ENCODE measurements around the gene TRIM44.
"Not testable (repeated sequence)": the region's sequence is repeated elsewhere in the genome, so short reads cannot be mapped to it uniquely, and the experiment has no call there.

TRIM44 gene

DNA sequence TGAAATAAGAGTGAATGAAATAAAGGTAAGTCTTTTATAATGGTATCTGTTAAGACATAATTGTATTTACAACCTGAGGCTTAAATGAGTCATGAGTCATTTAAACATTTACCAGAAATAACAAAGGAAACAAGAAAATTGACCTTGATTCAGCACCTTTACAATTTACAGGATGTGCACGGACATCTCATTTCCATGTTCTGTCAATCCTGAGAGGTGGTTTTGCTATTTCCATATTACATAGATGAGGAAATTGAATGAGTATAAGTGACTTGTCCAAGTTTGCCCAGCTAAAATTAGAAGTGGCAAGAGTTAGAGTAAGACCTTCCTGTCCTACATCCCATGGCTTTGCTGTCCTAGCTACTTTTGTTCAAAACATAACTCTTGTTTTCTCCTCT is 89.1 kb downstream of the TRIM44 start:
- Histone ChIP-seq H4K20me1 (ENCODE audit: low read depth, low read length) (no peaks in the 10 kb centered on the region), H3K4me2 (ENCODE audit: low read depth, low read length, poor library complexity, severe bottlenecking) (no peak overlapping the region), H2AFZ (ENCODE audit: low read depth, low read length, severe bottlenecking) (no peak overlapping the region), H3K36me3 (ENCODE audit: low read length) (no peaks in the 10 kb centered on the region), H3K9me2 (replicated peaks; ENCODE audit: insufficient read depth, low read length) (no peaks in the 10 kb centered on the region), H3K9me3 (ENCODE audit: insufficient read depth, low read length) (no peaks in the 10 kb centered on the region), H3F3A (ENCODE audit: insufficient read depth) (no peaks in the 10 kb centered on the region), H3K4me3 (ENCODE audit: insufficient read depth, low read length, poor library complexity, severe bottlenecking) (no peak overlapping the region), H3K27me3 (ENCODE audit: low read length) (no peaks in the 10 kb centered on the region), H3K9ac (ENCODE audit: low read length) (no peak overlapping the region), H3K79me2 (ENCODE audit: insufficient read depth, low read length) (no peaks in the 10 kb centered on the region), H3K27ac (ENCODE audit: low read depth, low read length) (no peak overlapping the region)
- no peak for TF ChIP-seq EZH2phosphoT487 (conservative IDR thresholded peaks at IDR 0.05; ENCODE audit: low read length)
- TF ChIP-seq, protein P1, sequence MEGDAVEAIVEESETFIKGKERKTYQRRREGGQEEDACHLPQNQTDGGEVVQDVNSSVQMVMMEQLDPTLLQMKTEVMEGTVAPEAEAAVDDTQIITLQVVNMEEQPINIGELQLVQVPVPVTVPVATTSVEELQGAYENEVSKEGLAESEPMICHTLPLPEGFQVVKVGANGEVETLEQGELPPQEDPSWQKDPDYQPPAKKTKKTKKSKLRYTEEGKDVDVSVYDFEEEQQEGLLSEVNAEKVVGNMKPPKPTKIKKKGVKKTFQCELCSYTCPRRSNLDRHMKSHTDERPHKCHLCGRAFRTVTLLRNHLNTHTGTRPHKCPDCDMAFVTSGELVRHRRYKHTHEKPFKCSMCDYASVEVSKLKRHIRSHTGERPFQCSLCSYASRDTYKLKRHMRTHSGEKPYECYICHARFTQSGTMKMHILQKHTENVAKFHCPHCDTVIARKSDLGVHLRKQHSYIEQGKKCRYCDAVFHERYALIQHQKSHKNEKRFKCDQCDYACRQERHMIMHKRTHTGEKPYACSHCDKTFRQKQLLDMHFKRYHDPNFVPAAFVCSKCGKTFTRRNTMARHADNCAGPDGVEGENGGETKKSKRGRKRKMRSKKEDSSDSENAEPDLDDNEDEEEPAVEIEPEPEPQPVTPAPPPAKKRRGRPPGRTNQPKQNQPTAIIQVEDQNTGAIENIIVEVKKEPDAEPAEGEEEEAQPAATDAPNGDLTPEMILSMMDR (IDR thresholded peaks at IDR 0.05; ENCODE audit: insufficient read depth, low read length, poor library complexity, severe bottlenecking), result no peak

DNA sequence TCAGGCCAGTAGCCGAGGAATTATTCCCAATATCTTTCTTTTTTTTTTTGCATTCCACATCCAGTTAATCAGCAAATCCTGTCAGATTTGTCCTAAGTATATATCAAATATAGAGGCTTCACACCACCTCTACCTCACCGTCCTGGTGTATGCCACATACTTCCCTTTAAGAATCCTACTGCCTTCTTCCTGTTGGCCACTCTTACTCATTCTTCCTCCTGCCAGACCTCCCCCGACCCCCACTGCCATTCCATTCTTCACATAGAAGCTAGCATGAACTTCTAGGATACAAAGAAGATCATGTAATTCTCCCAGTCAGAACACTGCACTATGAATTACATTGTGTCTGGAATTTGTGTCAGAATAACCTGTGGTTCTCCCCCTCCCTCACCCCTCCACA is 89.5 kb downstream of the TRIM44 start:
- Histone ChIP-seq H3K79me2 (ENCODE audit: insufficient read depth, low read length) (no peaks in the 10 kb centered on the region), H3K4me3 (ENCODE audit: insufficient read depth, low read length, poor library complexity, severe bottlenecking) (no peak overlapping the region), H3K9ac (ENCODE audit: low read length) (no peak overlapping the region), H3K36me3 (ENCODE audit: low read length) (no peaks in the 10 kb centered on the region), H2AFZ (ENCODE audit: low read depth, low read length, severe bottlenecking) (no peak overlapping the region), H3K4me2 (ENCODE audit: low read depth, low read length, poor library complexity, severe bottlenecking) (no peak overlapping the region), H4K20me1 (ENCODE audit: low read depth, low read length) (no peaks in the 10 kb centered on the region), H3K9me2 (replicated peaks; ENCODE audit: insufficient read depth, low read length) (no peaks in the 10 kb centered on the region), H3K27ac (ENCODE audit: low read depth, low read length) (no peak overlapping the region), H3F3A (ENCODE audit: insufficient read depth) (no peaks in the 10 kb centered on the region), H3K9me3 (ENCODE audit: insufficient read depth, low read length) (no peaks in the 10 kb centered on the region), H3K27me3 (ENCODE audit: low read length) (no peaks in the 10 kb centered on the region)
- no peak for TF ChIP-seq EZH2phosphoT487 (conservative IDR thresholded peaks at IDR 0.05; ENCODE audit: low read length)
- TF ChIP-seq, protein P1 (IDR thresholded peaks at IDR 0.05; ENCODE audit: insufficient read depth, low read length, poor library complexity, severe bottlenecking), result no peak

- not testable (repeated sequence) for H3K9me2 ChIP-seq (replicated peaks; ENCODE audit: insufficient read depth, low read length); H3F3A ChIP-seq (ENCODE audit: insufficient read depth); H4K20me1 ChIP-seq (ENCODE audit: low read depth, low read length); H3K4me2 ChIP-seq (ENCODE audit: low read depth, low read length, poor library complexity, severe bottlenecking); H3K9ac ChIP-seq (ENCODE audit: low read length); H3K4me3 ChIP-seq (ENCODE audit: insufficient read depth, low read length, poor library complexity, severe bottlenecking); H3K79me2 ChIP-seq (ENCODE audit: insufficient read depth, low read length); H3K27ac ChIP-seq (ENCODE audit: low read depth, low read length); H3K36me3 ChIP-seq (ENCODE audit: low read length); H2AFZ ChIP-seq (ENCODE audit: low read depth, low read length, severe bottlenecking); H3K9me3 ChIP-seq (ENCODE audit: insufficient read depth, low read length); H3K27me3 ChIP-seq (ENCODE audit: low read length)
These were observed 91.0 kb downstream of the TRIM44 start for GRCh38 chr11:35753573-35753972.

- H3K79me2 ChIP-seq (ENCODE audit: insufficient read depth, low read length); H3K9me3 ChIP-seq (ENCODE audit: insufficient read depth, low read length); H3K9me2 ChIP-seq (replicated peaks; ENCODE audit: insufficient read depth, low read length); H2AFZ ChIP-seq (ENCODE audit: low read depth, low read length, severe bottlenecking); H3K27me3 ChIP-seq (ENCODE audit: low read length); H3K9ac ChIP-seq (ENCODE audit: low read length); H3K4me3 ChIP-seq (ENCODE audit: insufficient read depth, low read length, poor library complexity, severe bottlenecking); H3K27ac ChIP-seq (ENCODE audit: low read depth, low read length); H3K4me2 ChIP-seq (ENCODE audit: low read depth, low read length, poor library complexity, severe bottlenecking); H3K36me3 ChIP-seq (ENCODE audit: low read length); H3F3A ChIP-seq (ENCODE audit: insufficient read depth); H4K20me1 ChIP-seq (ENCODE audit: low read depth, low read length): not testable (repeated sequence)
These were observed 97.4 kb downstream of the TRIM44 start for GRCh38 chr11:35759951-35760350.

Measured in SU-DHL-6 (cell line).